HepG2 (cell line): ENCODE measurements around the gene TRIM27. TPM values are rescaled to one million over a fixed set of nuclear protein-coding genes. Genes with fewer than 3 reads are reported as not detected.

ENCODE experiments used
- ERF ChIP-seq: IDR thresholded peaks from 2 replicates; pipeline ENCODE4 v1.6.1; 2018; ENCODE audit warnings: missing biosample characterization, missing genetic modification reagents
- FOXM1 ChIP-seq: sonication (generic); formaldehyde crosslinking; IDR thresholded peaks from 2 replicates; pipeline ENCODE4 v1.5.0; 2020; ENCODE audit warnings: missing genetic modification reagents
- GATAD2A ChIP-seq: IDR thresholded peaks from 2 replicates; pipeline ENCODE4 v1.6.1; 2016
- HOXD1 ChIP-seq: sonication (generic); formaldehyde crosslinking; IDR thresholded peaks from 2 replicates; pipeline ENCODE4 v1.5.0; 2020; ENCODE audit warnings: missing genetic modification reagents
- MIER3 ChIP-seq: IDR thresholded peaks from 2 replicates; pipeline ENCODE4 v1.6.1; 2016; ENCODE audit warnings: missing compliant biosample characterization, borderline replicate concordance
- NR0B2 ChIP-seq: sonication (generic); formaldehyde crosslinking; IDR thresholded peaks from 2 replicates; pipeline ENCODE4 v1.4.0; 2020; ENCODE audit warnings: mild to moderate bottlenecking, missing genetic modification reagents
- POGZ ChIP-seq: sonication (generic); formaldehyde crosslinking; IDR thresholded peaks from 2 replicates; pipeline ENCODE4 v1.4.0; 2020; ENCODE audit warnings: mild to moderate bottlenecking, missing genetic modification reagents
- PTBP1 ChIP-seq: fragments of 200-400 bp; formaldehyde crosslinking; IDR thresholded peaks from 2 replicates; pipeline ENCODE4 v1.6.1; 2018; ENCODE audit warnings: low read length, low read depth; ENCODE audit not compliant: poor library complexity, severe bottlenecking
- TSC22D2 ChIP-seq: sonication (generic); formaldehyde crosslinking; IDR thresholded peaks from 2 replicates; pipeline ENCODE4 v1.5.1; 2020; ENCODE audit warnings: missing genetic modification reagents, mild to moderate bottlenecking, borderline replicate concordance
- ZFP91 ChIP-seq: sonication (generic); formaldehyde crosslinking; IDR thresholded peaks from 2 replicates; pipeline ENCODE4 v1.9.0; 2022; ENCODE audit warnings: missing genetic modification reagents, mild to moderate bottlenecking, borderline replicate concordance
- ZFY ChIP-seq: sonication (generic); formaldehyde crosslinking; IDR thresholded peaks from 2 replicates; pipeline ENCODE4 v1.4.0; 2020; ENCODE audit warnings: missing genetic modification reagents
- ZNF225 ChIP-seq: sonication (generic); formaldehyde crosslinking; IDR thresholded peaks from 2 replicates; pipeline ENCODE4 v1.4.0; 2020; ENCODE audit warnings: mild to moderate bottlenecking, missing genetic modification reagents
- ZNF232 ChIP-seq: sonication (generic); formaldehyde crosslinking; IDR thresholded peaks from 2 replicates; pipeline ENCODE4 v1.4.0; 2020; ENCODE audit warnings: missing genetic modification reagents, borderline replicate concordance
- ZNF563 ChIP-seq: sonication (generic); formaldehyde crosslinking; IDR thresholded peaks from 2 replicates; pipeline ENCODE4 v1.8.0; 2022; ENCODE audit warnings: mild to moderate bottlenecking, moderate library complexity, missing genetic modification reagents
- ZNF574 ChIP-seq: sonication (generic); formaldehyde crosslinking; IDR thresholded peaks from 2 replicates; pipeline ENCODE4 v1.4.0; 2020; ENCODE audit warnings: missing genetic modification reagents
- ZNF616 ChIP-seq: sonication (generic); formaldehyde crosslinking; IDR thresholded peaks from 2 replicates; pipeline ENCODE4 v1.5.0; 2020; ENCODE audit warnings: low read depth, mild to moderate bottlenecking, missing genetic modification reagents
- ZNF777 ChIP-seq: sonication (generic); formaldehyde crosslinking; IDR thresholded peaks from 2 replicates; pipeline ENCODE4 v1.4.0; 2020; ENCODE audit warnings: missing genetic modification reagents
- polyA plus RNA-seq, 8 experiments: library from polyadenylated mRNA; depleted of rRNA in 3 of 8; stranded (reverse) in 7 of 8; unstranded in 1 of 8; fragments of >200 nt; fragmentation: Illumina TruSeq in 4 of 8; extraction: Trizol in 4 of 8; gene quantifications; 2 replicates each; pipeline versions ENCODE4 v1.2.1 to v1.2.3, GENCODE V29; 2011 to 2016; ENCODE audit warnings: low read depth in 4 of 8, missing spikeins in 1 of 8, mixed read lengths in 1 of 8; ENCODE audit not compliant: insufficient read depth in 1 of 8
- total RNA-seq, 5 experiments: library from RNA; depleted of rRNA; stranded (reverse); fragments of >200 nt; fragmentation: Illumina TruSeq; extraction: Trizol; gene quantifications; 2 replicates each; pipeline ENCODE4 v1.2.3, GENCODE V29; 2016; ENCODE audit warnings: low read depth in 1 of 5
- TF ChIP-seq, protein P1 (sequence below): IDR thresholded peaks from 2 replicates; pipeline ENCODE4 v1.6.1; 2016; ENCODE audit warnings: mild to moderate bottlenecking
- TF ChIP-seq, protein P2 (sequence below): sonication (generic); formaldehyde crosslinking; IDR thresholded peaks from 2 replicates; pipeline ENCODE4 v1.5.0; 2020; ENCODE audit warnings: missing genetic modification reagents
- TF ChIP-seq, protein P3 (sequence below): sonication (generic); formaldehyde crosslinking; IDR thresholded peaks from 2 replicates; pipeline ENCODE4 v1.8.0; 2022; ENCODE audit warnings: mild to moderate bottlenecking, missing genetic modification reagents; ENCODE audit not compliant: insufficient replicate concordance

Gene TRIM27
- total and polyA plus RNA-seq, 2 of the 13 experiments (the other 11 are each of a cell fraction or from before 2014, with no cell fraction given) = 88.6 to 112 TPM

- TF ChIP-seq, protein P1, sequence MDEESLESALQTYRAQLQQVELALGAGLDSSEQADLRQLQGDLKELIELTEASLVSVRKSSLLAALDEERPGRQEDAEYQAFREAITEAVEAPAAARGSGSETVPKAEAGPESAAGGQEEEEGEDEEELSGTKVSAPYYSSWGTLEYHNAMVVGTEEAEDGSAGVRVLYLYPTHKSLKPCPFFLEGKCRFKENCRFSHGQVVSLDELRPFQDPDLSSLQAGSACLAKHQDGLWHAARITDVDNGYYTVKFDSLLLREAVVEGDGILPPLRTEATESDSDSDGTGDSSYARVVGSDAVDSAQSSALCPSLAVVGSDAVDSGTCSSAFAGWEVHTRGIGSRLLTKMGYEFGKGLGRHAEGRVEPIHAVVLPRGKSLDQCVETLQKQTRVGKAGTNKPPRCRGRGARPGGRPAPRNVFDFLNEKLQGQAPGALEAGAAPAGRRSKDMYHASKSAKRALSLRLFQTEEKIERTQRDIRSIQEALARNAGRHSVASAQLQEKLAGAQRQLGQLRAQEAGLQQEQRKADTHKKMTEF = peak; percentile 91
- TF ChIP-seq HOXD1 (CRISPR knock-in tag) (peak; percentile 88), POGZ (peak; percentile 88), MIER3 (peak; percentile 23; the same call in 1 of the 2 replicates), ZNF232 (CRISPR knock-in tag) (peak; percentile 89), GATAD2A (CRISPR knock-in tag) (peak; percentile 41; the same call in 1 of the 2 replicates), FOXM1 (CRISPR knock-in tag) (0 out of 2 replicates have a peak, but pooled peaks have one; percentile 55), ZFP91 (CRISPR knock-in tag) (peak; percentile 86; the same call in 1 of the 2 replicates), ZFY (CRISPR knock-in tag) (peak; percentile 92), ZNF777 (peak; percentile 92), ZNF574 (CRISPR knock-in tag) (peak; percentile 83), ZNF563 (CRISPR knock-in tag) (peak; percentile 98), ERF (peak; percentile 67), NR0B2 (CRISPR knock-in tag) (peak; percentile 88; the same call in 1 of the 2 replicates), TSC22D2 (CRISPR knock-in tag) (peak; percentile 61; the same call in 1 of the 2 replicates), PTBP1 (peak; percentile 85), ZNF225 (CRISPR knock-in tag) (peak; percentile 90; the same call in 1 of the 2 replicates), ZNF616 (CRISPR knock-in tag) (0 out of 2 replicates have a peak, but pooled peaks have one; percentile 40)
- TF ChIP-seq, protein P2, sequence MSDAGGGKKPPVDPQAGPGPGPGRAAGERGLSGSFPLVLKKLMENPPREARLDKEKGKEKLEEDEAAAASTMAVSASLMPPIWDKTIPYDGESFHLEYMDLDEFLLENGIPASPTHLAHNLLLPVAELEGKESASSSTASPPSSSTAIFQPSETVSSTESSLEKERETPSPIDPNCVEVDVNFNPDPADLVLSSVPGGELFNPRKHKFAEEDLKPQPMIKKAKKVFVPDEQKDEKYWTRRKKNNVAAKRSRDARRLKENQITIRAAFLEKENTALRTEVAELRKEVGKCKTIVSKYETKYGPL (CRISPR knock-in tag) = peak; percentile 32; the same call in 1 of the 2 replicates
- TF ChIP-seq, protein P3, sequence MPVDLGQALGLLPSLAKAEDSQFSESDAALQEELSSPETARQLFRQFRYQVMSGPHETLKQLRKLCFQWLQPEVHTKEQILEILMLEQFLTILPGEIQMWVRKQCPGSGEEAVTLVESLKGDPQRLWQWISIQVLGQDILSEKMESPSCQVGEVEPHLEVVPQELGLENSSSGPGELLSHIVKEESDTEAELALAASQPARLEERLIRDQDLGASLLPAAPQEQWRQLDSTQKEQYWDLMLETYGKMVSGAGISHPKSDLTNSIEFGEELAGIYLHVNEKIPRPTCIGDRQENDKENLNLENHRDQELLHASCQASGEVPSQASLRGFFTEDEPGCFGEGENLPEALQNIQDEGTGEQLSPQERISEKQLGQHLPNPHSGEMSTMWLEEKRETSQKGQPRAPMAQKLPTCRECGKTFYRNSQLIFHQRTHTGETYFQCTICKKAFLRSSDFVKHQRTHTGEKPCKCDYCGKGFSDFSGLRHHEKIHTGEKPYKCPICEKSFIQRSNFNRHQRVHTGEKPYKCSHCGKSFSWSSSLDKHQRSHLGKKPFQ (CRISPR knock-in tag) = peak; percentile 76
Observed at GRCh38 chr6:28866205-28867085, 57.3 kb downstream of the TRIM27 start (continued).
